ENCODE data around the gene SORCS3.

Gene SORCS3

GRCh38 chr10:105104297-105104696 is 463.2 kb downstream of the SORCS3 start:
- no peak for DNase-seq (ENCODE audit: low spot score)

GRCh38 chr10:105109164-105109563 is 468.1 kb downstream of the SORCS3 start:
- no peak for DNase-seq (ENCODE audit: low spot score)

- no peak for DNase-seq (ENCODE audit: low spot score)
Measured at GRCh38 chr10:105112862-105113261, 471.8 kb downstream of the SORCS3 start.

GRCh38 chr10:105113666-105114065 is 472.6 kb downstream of the SORCS3 start:
- DNase-seq (ENCODE audit: low spot score) = no peak

- no peak for DNase-seq (ENCODE audit: low spot score)
Measured at GRCh38 chr10:105121743-105122142, 480.7 kb downstream of the SORCS3 start.

- no peak for DNase-seq (ENCODE audit: low spot score)
Measured at GRCh38 chr10:105128111-105128510, 487.0 kb downstream of the SORCS3 start.

- DNase-seq (ENCODE audit: low spot score) = no peak
Measured at GRCh38 chr10:105138358-105138757, 497.3 kb downstream of the SORCS3 start.

- DNase-seq (ENCODE audit: low spot score) = no peak
Measured at GRCh38 chr10:105139363-105139896, 498.3 kb downstream of the SORCS3 start.

- DNase-seq (ENCODE audit: low spot score) = no peak
Measured at GRCh38 chr10:105140600-105140999, 499.5 kb downstream of the SORCS3 start.

GRCh38 chr10:105145711-105146110 is 504.6 kb downstream of the SORCS3 start:
- DNase-seq (ENCODE audit: low spot score) = no peak

GRCh38 chr10:105146436-105146835 is 505.3 kb downstream of the SORCS3 start:
- no peak for DNase-seq (ENCODE audit: low spot score)

GRCh38 chr10:105148456-105148855 is 507.4 kb downstream of the SORCS3 start:
- no peak for DNase-seq (ENCODE audit: low spot score)

GRCh38 chr10:105148921-105149320 is 507.8 kb downstream of the SORCS3 start:
- no peak for DNase-seq (ENCODE audit: low spot score)

- DNase-seq (ENCODE audit: low spot score) = no peak
Measured at GRCh38 chr10:105149371-105149891, 508.3 kb downstream of the SORCS3 start.

GRCh38 chr10:105150259-105150880 is 509.3 kb downstream of the SORCS3 start:
- no peak for DNase-seq (ENCODE audit: low spot score)

GRCh38 chr10:105154736-105155135 is 513.6 kb downstream of the SORCS3 start:
- no peak for DNase-seq (ENCODE audit: low spot score)

- no peak for DNase-seq (ENCODE audit: low spot score)
Measured at GRCh38 chr10:105159268-105159667, 518.2 kb downstream of the SORCS3 start.

- DNase-seq (ENCODE audit: low spot score) = no peak
Measured at GRCh38 chr10:105161149-105161548, 520.1 kb downstream of the SORCS3 start.

GRCh38 chr10:105161767-105162166 is 520.7 kb downstream of the SORCS3 start:
- no peak for DNase-seq (ENCODE audit: low spot score)

GRCh38 chr10:105170521-105170920 is 529.4 kb downstream of the SORCS3 start:
- DNase-seq (ENCODE audit: low spot score) = no peak

- no peak for DNase-seq (ENCODE audit: low spot score)
Measured at GRCh38 chr10:105171945-105172344, 530.9 kb downstream of the SORCS3 start.

- no peak for DNase-seq (ENCODE audit: low spot score)
Measured at GRCh38 chr10:105181626-105182025, 540.5 kb downstream of the SORCS3 start.

GRCh38 chr10:105183536-105183935 is 542.4 kb downstream of the SORCS3 start:
- no peak for DNase-seq (ENCODE audit: low spot score)

GRCh38 chr10:105185161-105185560 is 544.1 kb downstream of the SORCS3 start:
- no peak for DNase-seq (ENCODE audit: low spot score)

Measured in left forelimb (tissue), 1 donor.